IMR-90 (cell line): ENCODE results near the gene USP30.
A peak's percentile ranks its signal among the peaks of the same experiment; 100 is the strongest.

Source experiments
- CEBPB ChIP-seq: IDR thresholded peaks from 2 replicates; pipeline ENCODE4 v1.6.1; 2012; ENCODE audit warnings: low read depth, low read length, improper control_type of control experiment
- MAFK ChIP-seq: IDR thresholded peaks from 2 replicates; pipeline ENCODE4 v1.6.1; 2012; ENCODE audit warnings: low read depth, low read length, improper control_type of control experiment
- MAZ ChIP-seq: IDR thresholded peaks from 2 replicates; pipeline ENCODE4 v1.6.1; 2012; ENCODE audit warnings: low read depth, mild to moderate bottlenecking, low read length, improper control_type of control experiment, moderate library complexity, borderline replicate concordance
- MXI1 ChIP-seq: IDR thresholded peaks from 2 replicates; pipeline ENCODE4 v1.6.1; 2012; ENCODE audit warnings: low read depth, mild to moderate bottlenecking, low read length, moderate library complexity, borderline replicate concordance
- NFE2L2 ChIP-seq: fragments of 150-350 bp; IDR thresholded peaks from 2 replicates; pipeline ENCODE4 v1.6.1; 2016; ENCODE audit warnings: low read depth, mild to moderate bottlenecking, low read length
- POLR2A ChIP-seq: IDR thresholded peaks from 2 replicates; pipeline ENCODE4 v1.6.1; 2012; ENCODE audit warnings: mild to moderate bottlenecking, low read depth, low read length
- RAD21 ChIP-seq: IDR thresholded peaks from 2 replicates; pipeline ENCODE4 v1.6.1; 2012; ENCODE audit warnings: low read length, improper control_type of control experiment
- RFX5 ChIP-seq: IDR thresholded peaks from 2 replicates; pipeline ENCODE4 v1.8.0; 2012; ENCODE audit warnings: low read depth, mild to moderate bottlenecking, low read length, moderate library complexity
- TF ChIP-seq, protein P1 (sequence below): conservative IDR thresholded peaks from 2 replicates; pipeline ENCODE4 v1.5.1; 2012; ENCODE audit warnings: mild to moderate bottlenecking, low read depth, low read length, improper control_type of control experiment
- TF ChIP-seq, protein P2 (sequence below): fragments of 150-350 bp; IDR thresholded peaks from 2 replicates; pipeline ENCODE4 v1.6.1; 2017; ENCODE audit warnings: mild to moderate bottlenecking, antibody characterized with exemption, low read length, low read depth

DNA sequence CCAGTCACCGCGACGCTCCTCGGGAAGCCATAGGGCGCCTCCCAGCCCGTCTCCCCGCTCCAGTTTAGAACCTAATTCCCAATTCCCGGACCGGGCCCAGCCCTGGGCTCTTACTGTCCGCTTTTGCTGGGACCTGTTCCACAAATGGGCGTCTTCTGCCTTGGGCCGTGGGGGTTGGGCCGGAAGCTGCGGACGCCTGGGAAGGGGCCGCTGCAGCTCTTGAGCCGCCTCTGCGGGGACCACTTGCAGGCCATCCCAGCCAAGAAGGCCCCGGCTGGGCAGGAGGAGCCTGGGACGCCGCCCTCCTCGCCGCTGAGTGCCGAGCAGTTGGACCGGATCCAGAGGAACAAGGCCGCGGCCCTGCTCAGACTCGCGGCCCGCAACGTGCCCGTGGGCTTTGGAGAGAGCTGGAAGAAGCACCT is 45.8 kb downstream of the USP30 start:
- TF ChIP-seq RFX5 (no peak), NFE2L2 (no peak), MAFK (no peak), RAD21 (no peak), MAZ (0 out of 2 replicates have a peak, but pooled peaks have one; percentile 1), CEBPB (no peak), POLR2A (0 out of 2 replicates have a peak, but pooled peaks have one; percentile 34), MXI1 (peak; percentile 56; the same call in 1 of the 2 replicates)
- TF ChIP-seq, protein P1, sequence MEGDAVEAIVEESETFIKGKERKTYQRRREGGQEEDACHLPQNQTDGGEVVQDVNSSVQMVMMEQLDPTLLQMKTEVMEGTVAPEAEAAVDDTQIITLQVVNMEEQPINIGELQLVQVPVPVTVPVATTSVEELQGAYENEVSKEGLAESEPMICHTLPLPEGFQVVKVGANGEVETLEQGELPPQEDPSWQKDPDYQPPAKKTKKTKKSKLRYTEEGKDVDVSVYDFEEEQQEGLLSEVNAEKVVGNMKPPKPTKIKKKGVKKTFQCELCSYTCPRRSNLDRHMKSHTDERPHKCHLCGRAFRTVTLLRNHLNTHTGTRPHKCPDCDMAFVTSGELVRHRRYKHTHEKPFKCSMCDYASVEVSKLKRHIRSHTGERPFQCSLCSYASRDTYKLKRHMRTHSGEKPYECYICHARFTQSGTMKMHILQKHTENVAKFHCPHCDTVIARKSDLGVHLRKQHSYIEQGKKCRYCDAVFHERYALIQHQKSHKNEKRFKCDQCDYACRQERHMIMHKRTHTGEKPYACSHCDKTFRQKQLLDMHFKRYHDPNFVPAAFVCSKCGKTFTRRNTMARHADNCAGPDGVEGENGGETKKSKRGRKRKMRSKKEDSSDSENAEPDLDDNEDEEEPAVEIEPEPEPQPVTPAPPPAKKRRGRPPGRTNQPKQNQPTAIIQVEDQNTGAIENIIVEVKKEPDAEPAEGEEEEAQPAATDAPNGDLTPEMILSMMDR, result no peak
- TF ChIP-seq, protein P2, sequence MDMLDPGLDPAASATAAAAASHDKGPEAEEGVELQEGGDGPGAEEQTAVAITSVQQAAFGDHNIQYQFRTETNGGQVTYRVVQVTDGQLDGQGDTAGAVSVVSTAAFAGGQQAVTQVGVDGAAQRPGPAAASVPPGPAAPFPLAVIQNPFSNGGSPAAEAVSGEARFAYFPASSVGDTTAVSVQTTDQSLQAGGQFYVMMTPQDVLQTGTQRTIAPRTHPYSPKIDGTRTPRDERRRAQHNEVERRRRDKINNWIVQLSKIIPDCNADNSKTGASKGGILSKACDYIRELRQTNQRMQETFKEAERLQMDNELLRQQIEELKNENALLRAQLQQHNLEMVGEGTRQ, result no peak
